Measurements from ENCODE around the gene RAB11FIP3.

- TF ChIP-seq KLF6 (CRISPR knock-in tag; IDR thresholded peaks at IDR 0.05): no peak
- no peak for TF ChIP-seq ELF1 (CRISPR knock-in tag; IDR thresholded peaks at IDR 0.05)
- TF ChIP-seq RELA (CRISPR knock-in tag; IDR thresholded peaks at IDR 0.05): no peak
Observed at GRCh38 chr16:518858-519257, 93.4 kb downstream of the RAB11FIP3 start.
